Posterior cingulate gyrus (tissue), 11 donors: ENCODE measurements around the gene TAF7.
"Not testable (repeated sequence)": the region's sequence is repeated elsewhere in the genome, so short reads cannot be mapped to it uniquely, and the experiment has no call there.

Experiments
- DNase-seq, 10 donors: peaks; one replicate each; pipeline versions ENCODE4 v3.0.0 to v3.0.0-alpha.2; 2020 to 2021; ENCODE audit warnings: mixed read lengths in 3 of 10
- intact Hi-C: fragments of 100-400 bp; cut with DNase I; formaldehyde crosslinking; loops from one replicate; pipeline ENCODE4 v1.15.1; 2023

The TAF7 gene

GRCh38 chr5:141340781-141341354 is 20.3 kb upstream of the TAF7 start:
- intact Hi-C loops: not testable (repeated sequence)

GRCh38 chr5:141338538-141339306 is 18.1 kb upstream of the TAF7 start, which contains the start of gene PCDHGA2:
Gene PCDHGA2, plus strand, starts transcription at chr5:141338760.
- intact Hi-C loops: no loop called here
- no peak for DNase-seq

More at GRCh38 chr5:141340781-141341354, 20.3 kb upstream of the TAF7 start:
- DNase-seq: not testable (repeated sequence)

DNA sequence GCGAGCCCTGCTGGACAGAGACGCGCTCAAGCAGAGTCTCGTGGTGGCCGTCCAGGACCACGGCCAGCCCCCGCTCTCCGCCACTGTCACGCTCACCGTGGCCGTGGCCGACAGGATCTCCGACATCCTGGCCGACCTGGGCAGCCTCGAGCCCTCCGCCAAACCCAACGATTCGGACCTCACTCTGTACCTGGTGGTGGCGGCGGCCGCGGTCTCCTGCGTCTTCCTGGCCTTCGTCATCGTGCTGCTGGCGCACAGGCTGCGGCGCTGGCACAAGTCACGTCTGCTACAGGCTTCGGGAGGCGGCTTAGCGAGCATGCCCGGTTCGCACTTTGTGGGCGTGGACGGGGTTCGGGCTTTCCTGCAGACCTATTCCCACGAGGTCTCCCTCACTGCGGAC is 12.0 kb upstream of the TAF7 start:
- DNase-seq, intact Hi-C loops: not testable (repeated sequence)

- intact Hi-C loops: no loop called here
Observed at GRCh38 chr5:141330299-141331080, 9.9 kb upstream of the TAF7 start, which contains the start of gene PCDHGA1. Gene PCDHGA1, plus strand, starts transcription at chr5:141330514.

GRCh38 chr5:141328231-141328630 is 7.6 kb upstream of the TAF7 start:
- intact Hi-C loops: no loop called here
- no peak for DNase-seq

More at GRCh38 chr5:141330299-141331080, 9.9 kb upstream of the TAF7 start, which contains the start of gene PCDHGA1:
- DNase-seq: no peak

DNA sequence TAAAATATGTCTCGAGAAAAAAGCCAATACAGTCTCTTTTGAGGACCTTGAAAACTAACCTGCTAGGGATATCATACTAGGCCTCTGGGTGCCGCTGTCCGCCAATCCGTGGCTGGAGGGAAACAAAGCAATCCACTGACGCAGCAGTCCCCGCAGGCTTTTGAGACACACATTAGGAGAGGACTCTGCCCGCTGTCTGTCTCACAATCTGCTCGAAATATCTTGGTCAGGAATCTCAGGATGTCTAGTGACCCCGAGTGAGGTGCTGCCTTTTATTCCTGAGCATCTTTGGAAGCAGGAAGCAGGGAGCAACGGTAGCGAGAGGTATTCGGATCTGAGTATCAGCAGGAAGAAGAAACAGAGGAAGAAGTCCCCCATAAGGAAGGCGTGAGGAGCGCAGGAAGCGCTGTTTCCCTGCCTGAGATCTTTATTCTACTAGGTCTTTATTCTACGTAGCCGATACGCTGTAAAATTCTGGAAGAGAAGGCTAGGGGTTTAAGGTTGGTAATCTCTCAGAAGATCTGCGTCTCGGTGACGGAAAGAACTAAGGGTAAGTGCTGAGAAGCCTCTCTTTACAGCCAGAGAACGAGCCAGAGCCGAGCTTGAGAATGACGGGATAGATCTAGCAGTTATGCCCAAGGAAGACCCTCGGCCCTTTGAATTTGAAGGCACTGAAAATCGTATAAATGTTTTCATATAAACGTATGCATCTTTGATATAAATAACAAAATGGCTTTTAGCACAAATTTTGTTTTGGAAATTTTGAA is 5.7 kb upstream of the TAF7 start:
- intact Hi-C loops: loop anchor here (2.0 kb wide), 1 partner anchor 235 kb away; no protein-coding TSS in a partner anchor
- DNase-seq: peak; percentile 22 to 95 (median 72)

GRCh38 chr5:141322261-141322660 is 1.7 kb upstream of the TAF7 start:
- intact Hi-C loops: no loop called here
- no peak for DNase-seq

- intact Hi-C loops: loop anchor here (2.0 kb wide), 1 partner anchor 245 kb away; no protein-coding TSS in a partner anchor
Observed at GRCh38 chr5:141319699-141320098, 885 bp downstream of the TAF7 start.

DNA sequence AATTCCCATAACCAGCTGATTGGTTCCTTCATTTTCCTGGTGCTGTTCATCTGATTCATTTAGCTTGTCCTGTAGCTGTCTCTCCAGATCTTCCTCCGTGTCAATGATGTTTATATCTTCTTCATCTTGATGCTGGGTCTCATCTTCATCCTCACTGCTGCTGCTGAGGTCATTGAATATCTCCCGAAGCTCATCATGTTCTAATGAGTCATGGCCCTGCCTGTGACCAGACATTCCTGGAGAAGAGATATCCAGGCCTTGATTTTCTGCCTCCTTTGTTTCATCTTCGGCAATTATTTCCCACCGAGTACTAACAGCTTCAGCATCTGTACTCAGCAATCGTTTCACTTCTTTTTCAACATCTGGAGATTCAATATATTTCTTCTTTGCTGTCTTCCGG is 1.4 kb downstream of the TAF7 start:
- intact Hi-C loops: no loop called here
- DNase-seq: no peak

More at GRCh38 chr5:141319699-141320098, 885 bp downstream of the TAF7 start:
- DNase-seq: no peak

DNA sequence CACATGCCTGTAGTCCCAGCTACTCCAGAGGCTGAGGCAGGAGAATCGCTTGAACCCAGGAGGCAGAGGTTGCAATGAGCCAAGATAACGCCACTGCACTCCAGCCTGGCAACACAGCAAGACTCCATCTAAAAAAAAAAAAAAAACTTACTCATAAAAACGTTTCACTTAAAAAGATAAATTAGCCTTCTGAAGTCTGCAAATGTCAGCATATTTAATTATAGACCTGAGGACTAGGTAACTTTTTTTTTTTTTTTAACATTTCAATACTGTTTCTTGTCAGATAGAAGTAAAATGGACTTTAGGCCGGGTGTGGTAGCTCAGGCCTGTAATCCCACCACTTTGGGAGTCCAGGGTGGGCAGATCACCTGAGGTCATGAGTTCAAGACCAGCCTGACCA is 3.6 kb downstream of the TAF7 start:
- intact Hi-C loops, DNase-seq: not testable (repeated sequence)

- intact Hi-C loops: no loop called here
Observed at GRCh38 chr5:141313711-141314110, 6.9 kb downstream of the TAF7 start.

GRCh38 chr5:141306630-141307029 is 14.0 kb downstream of the TAF7 start:
- intact Hi-C loops: no loop called here
- DNase-seq: no peak

More at GRCh38 chr5:141313711-141314110, 6.9 kb downstream of the TAF7 start:
- DNase-seq: no peak

DNA sequence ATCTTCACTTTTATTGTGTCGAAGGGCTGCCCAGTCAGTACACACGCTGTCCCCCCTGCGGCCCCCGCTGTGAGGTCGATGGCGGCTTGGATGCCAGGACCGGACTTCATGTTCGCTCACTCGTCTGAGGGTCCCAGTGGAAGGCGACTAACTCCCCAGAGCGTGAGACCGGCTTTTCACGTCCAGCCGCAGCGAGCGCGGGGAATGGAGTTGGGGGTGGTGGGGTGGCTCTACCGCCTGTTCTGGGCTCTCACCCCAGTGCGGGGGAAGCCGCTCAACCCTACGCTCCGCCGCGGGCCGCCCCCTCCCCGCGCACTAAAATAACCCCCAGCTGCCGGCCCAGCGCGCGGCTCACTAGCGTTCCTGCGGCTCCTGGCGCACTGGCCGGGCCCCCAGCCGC is 16.8 kb downstream of the TAF7 start, which contains the start of gene SLC25A2:
Gene SLC25A2, minus strand, starts transcription at position 294 of the 400 bp plus-strand sequence. Its CDS starts 184 bp downstream, at position 110.
- DNase-seq: no peak
- intact Hi-C loops: no loop called here

GRCh38 chr5:141298376-141298775 is 22.2 kb downstream of the TAF7 start:
- intact Hi-C loops: no loop called here
- DNase-seq: no peak

DNA sequence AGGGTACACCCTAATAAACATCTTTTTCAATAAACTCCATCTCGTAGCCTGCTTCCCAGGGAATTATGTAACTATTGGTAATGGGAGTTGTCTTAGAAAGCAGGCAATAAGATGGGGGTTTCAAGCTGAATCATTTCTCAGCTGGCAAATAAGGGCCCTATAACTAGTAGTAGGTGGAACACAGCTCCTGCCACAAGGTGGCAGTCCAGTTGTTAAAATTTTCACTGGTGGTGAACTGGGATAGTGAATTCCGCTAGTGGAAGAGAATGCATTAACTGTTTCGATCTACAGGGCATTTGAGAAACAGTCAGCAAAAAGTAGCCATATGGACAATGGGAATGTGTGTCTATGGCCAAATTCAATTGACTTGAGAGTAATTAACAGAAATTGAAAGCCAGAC is 47.7 kb downstream of the TAF7 start:
- DNase-seq: no peak
- intact Hi-C loops: no loop called here

GRCh38 chr5:141269195-141269594 is 51.4 kb downstream of the TAF7 start:
- intact Hi-C loops: no loop called here
- DNase-seq: no peak
